ENCODE results near the gene CELA2A. TPM values are rescaled to one million over a fixed set of nuclear protein-coding genes. Genes with fewer than 3 reads are reported as not detected.

The CELA2A gene
- total RNA-seq, 3 donors from 2014 or later (not counting 1 experiment from before 2014, with no cell fraction given): not detected

- Mint-ChIP-seq H3K27me3 (ENCODE audit: low read depth in 2 of 2) (peaks cover 16 to 35% of the 10 kb centered on the region in 2 donors), H3K27ac (no peak overlapping the region), H3K4me1 (peaks cover 13 to 14% of the 10 kb centered on the region in 2 donors), H3K36me3 (no peaks in the 10 kb centered on the region), H3K4me3 (no peak overlapping the region), H3K9me3 (no peaks in the 10 kb centered on the region)
- no peak for TF ChIP-seq CTCF (IDR thresholded peaks at IDR 0.05)
- no peak overlapping the region for H3K4me3 ChIP-seq (ENCODE audit: low read length)
- peaks cover 10% of the 10 kb centered on the region for H3K27me3 ChIP-seq (ENCODE audit: control insufficient read depth, insufficient read depth, low read length)
- peaks cover 15% of the 10 kb centered on the region for H3K4me1 ChIP-seq (ENCODE audit: control insufficient read depth, insufficient read depth, low read length)
- H3K36me3 ChIP-seq (ENCODE audit: control insufficient read depth, insufficient read depth, low read length): no peaks in the 10 kb centered on the region
- DNase-seq: no peak
- peak in 2 of 3 donors; percentile 34 to 60 for ATAC-seq
- no peak overlapping the region for H3K27ac ChIP-seq (ENCODE audit: low read length)
- intact Hi-C loops (cut with micrococcal nuclease): no loop called here
- WGBS (ENCODE audit: insufficient coverage): 41% methylated on average over 14 of the region's 14 CpGs
- H3K9me3 ChIP-seq (ENCODE audit: control insufficient read depth, insufficient read depth, low read length): no peaks in the 10 kb centered on the region
Measured at GRCh38 chr1:15445390-15446122, 11.0 kb upstream of the CELA2A start.

GRCh38 chr1:15446212-15446611 lies 10.3 kb upstream of the CELA2A start:
- Mint-ChIP-seq H3K4me3 (peak overlapping the region; percentile 4), H3K27me3 (ENCODE audit: low read depth in 2 of 2) (peaks cover 13 to 35% of the 10 kb centered on the region in 2 donors), H3K36me3 (no peaks in the 10 kb centered on the region), H3K27ac (no peak overlapping the region), H3K4me1 (peaks cover 13 to 14% of the 10 kb centered on the region in 2 donors), H3K9me3 (no peaks in the 10 kb centered on the region)
- no peak overlapping the region for H3K4me3 ChIP-seq (ENCODE audit: low read length)
- DNase-seq (no peak), ATAC-seq (no peak)
- 79% methylated on average over 4 of the region's 4 CpGs for WGBS (ENCODE audit: insufficient coverage)
- H3K27ac ChIP-seq (ENCODE audit: low read length): no peak overlapping the region
- intact Hi-C loops (cut with micrococcal nuclease): no loop called here
- H3K36me3 ChIP-seq (ENCODE audit: control insufficient read depth, insufficient read depth, low read length): no peaks in the 10 kb centered on the region
- no peaks in the 10 kb centered on the region for H3K9me3 ChIP-seq (ENCODE audit: control insufficient read depth, insufficient read depth, low read length)
- peaks cover 15% of the 10 kb centered on the region for H3K4me1 ChIP-seq (ENCODE audit: control insufficient read depth, insufficient read depth, low read length)
- peaks cover 10% of the 10 kb centered on the region for H3K27me3 ChIP-seq (ENCODE audit: control insufficient read depth, insufficient read depth, low read length)
- no peak for TF ChIP-seq CTCF (IDR thresholded peaks at IDR 0.05)

- H3K36me3 Mint-ChIP-seq: no peaks in the 10 kb centered on the region
- H3K27me3 Mint-ChIP-seq (ENCODE audit: low read depth in 2 of 2): peaks cover 13 to 26% of the 10 kb centered on the region in 2 donors
- 96% methylated on average over 3 of the region's 3 CpGs for WGBS (ENCODE audit: insufficient coverage)
Measured at GRCh38 chr1:15448877-15449462, 7.6 kb upstream of the CELA2A start.

More at GRCh38 chr1:15448877-15449462, 7.6 kb upstream of the CELA2A start:
- peak overlapping the region in 1 of 2 donors; percentile 41 for H3K27ac Mint-ChIP-seq
- no peaks in the 10 kb centered on the region for H3K9me3 ChIP-seq (ENCODE audit: control insufficient read depth, insufficient read depth, low read length)
- H3K9me3 Mint-ChIP-seq: no peaks in the 10 kb centered on the region
- no peak for TF ChIP-seq CTCF (IDR thresholded peaks at IDR 0.05)
- H3K27ac ChIP-seq (ENCODE audit: low read length): no peak overlapping the region
- H3K27me3 ChIP-seq (ENCODE audit: control insufficient read depth, insufficient read depth, low read length): peaks cover 10% of the 10 kb centered on the region
- no peak for ATAC-seq
- H3K4me3 ChIP-seq (ENCODE audit: low read length): no peak overlapping the region
- no peak overlapping the region for H3K4me3 Mint-ChIP-seq
- peaks cover 15% of the 10 kb centered on the region for H3K4me1 ChIP-seq (ENCODE audit: control insufficient read depth, insufficient read depth, low read length)
- no peaks in the 10 kb centered on the region for H3K36me3 ChIP-seq (ENCODE audit: control insufficient read depth, insufficient read depth, low read length)
- no peak for DNase-seq
- intact Hi-C loops (cut with micrococcal nuclease): no loop called here
- peaks cover 13 to 14% of the 10 kb centered on the region in 2 donors for H3K4me1 Mint-ChIP-seq
